ENCODE measurements around the gene TMEM81.

TMEM81 gene, protein sequence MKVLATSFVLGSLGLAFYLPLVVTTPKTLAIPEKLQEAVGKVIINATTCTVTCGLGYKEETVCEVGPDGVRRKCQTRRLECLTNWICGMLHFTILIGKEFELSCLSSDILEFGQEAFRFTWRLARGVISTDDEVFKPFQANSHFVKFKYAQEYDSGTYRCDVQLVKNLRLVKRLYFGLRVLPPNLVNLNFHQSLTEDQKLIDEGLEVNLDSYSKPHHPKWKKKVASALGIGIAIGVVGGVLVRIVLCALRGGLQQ

DNA sequence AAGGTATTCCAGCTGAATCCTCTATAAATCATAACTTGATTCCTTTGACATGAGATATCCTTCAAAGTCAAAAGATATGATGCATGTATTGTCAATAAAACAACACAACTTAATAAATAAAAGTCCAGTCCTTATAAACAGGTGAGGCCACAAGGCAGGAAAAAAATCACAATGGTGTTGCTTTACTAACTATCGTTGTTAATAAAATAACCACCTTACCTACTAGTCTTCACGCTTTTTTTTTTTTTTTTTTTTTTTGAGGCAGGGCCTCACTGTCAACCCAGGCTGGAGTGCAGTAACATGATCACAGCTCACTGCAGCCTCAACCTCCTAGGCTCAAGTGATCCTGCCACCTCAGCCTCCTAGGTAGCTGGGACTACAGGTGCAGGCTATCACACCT is at the start of gene TMEM81:
Gene TMEM81, minus strand, starts transcription at position 101 of the 400 bp plus-strand sequence. CDS start 140 bp downstream, outside the sequence.
- no peak for DNase-seq

DNA sequence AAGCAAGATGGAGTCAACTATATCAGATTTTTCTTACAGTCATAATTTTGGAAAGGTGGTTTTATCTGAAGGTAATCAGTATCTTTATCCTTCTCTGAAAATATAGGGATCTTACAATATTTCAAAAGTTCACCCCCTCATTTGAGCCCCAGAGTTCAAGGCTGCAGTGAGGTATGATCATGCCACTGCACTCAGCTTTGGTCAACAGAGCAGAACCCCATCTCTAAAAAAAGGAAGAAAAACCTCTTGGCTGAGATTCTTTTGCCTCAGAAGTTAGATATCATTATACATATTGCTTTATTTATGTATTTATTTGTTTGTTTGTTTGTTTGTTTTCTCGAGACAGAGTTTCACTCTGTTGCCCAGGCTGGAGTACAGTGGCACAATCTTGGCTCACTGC is 49.0 kb upstream of the TMEM81 start:
- DNase-seq, result no peak

DNA sequence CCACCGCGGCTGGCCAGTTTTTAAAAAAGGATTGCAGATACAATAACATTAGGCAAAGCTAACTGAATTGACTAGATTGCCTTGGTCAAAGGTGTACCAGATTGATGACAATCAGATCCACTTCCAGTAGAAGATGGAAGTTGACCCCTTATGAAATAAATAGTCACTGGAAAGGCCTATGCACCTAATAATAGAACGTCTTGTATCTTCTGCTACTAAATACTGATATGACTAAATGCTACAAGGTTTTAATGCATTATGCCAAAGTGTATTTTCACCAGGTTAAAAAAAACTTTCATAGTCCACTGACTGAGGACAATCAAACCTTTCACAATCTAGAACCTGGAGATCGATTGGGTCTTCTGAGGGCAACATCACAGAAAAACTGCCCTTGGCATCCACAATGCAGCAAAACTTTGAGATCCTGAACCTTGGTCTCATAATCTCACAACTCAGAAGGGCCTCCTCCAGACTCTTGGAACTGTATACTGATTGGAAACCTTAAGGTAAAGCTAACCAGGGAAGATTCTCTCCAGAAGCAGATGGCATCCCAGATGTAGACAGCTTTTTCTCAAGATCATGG is 45.3 kb upstream of the TMEM81 start:
- DNase-seq, result no peak

DNA sequence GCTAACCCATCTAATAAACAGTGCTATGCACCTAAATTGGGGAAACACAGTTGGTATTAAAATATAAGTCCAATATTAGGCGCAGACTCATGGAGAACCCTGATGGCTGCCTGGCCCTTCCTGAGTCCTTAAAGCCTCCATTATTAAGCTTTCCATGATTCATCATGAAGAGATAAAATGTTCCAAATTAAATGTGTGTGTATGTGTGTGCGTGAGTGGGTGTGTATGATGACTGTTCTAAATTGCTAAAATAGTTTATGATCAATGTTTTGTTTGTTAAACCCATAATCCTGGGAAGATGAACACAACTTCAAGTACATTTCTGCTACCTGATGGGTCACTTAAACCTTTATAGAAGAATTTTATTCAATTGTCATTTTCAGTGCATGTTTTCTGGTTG is 43.8 kb upstream of the TMEM81 start:
- DNase-seq, result no peak

DNA sequence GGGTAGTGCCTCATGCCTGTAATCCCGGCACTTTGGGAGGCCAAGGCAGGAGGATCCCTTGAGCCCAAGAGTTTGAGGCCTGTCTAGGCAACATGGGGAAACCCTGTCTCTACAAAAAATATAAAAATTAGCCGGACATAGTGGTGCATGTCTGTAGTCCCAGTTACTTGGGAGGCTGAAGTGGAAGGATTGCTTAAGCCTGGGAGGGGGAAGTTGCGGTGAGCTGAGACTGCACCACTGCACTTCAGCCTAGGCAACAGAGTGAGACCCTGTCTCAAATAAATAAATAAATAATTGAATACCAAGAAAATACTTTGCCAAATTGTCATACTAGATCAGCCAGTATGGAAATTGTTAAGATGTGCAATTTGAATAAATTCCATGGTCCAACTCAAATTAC is 43.4 kb upstream of the TMEM81 start:
- DNase-seq, result no peak

DNA sequence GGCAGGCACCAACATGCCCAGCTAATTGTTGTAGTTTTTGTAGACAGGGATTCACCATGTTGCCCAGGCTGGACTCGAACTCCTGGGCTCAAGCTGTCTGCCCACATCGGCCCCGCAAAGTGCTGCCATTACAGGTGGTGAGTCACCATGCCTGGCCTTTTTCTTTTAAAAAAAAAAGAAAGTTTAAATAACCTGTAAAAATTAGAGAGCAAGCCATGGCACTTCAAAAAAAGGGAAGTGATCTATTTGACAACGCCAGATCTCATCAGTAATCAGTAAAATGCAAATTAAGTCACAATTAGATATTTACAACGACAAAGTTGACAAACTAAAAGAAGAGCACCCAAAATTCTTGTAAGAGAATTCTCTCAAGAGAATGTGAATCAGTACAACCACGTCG is 40.5 kb upstream of the TMEM81 start:
- DNase-seq, result no peak

DNA sequence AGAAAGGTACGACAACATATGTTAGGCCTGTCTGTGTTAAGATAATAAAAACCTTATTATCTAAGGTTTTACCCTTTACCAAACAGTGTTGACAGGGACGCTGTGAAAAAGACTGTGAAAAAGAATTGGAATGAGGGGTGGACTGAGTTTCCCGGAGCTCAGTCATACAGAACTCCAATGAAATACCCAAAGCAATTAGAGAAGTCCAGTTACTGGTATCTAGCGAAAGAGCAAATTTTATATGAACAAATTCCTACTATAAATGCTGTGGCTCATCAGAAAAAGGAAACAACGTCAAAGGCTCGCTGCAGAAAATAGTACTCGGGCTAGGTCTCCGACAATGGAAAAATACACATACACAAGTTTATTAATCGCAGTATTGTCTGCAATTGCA is 38.2 kb upstream of the TMEM81 start:
- DNase-seq, result no peak

DNA sequence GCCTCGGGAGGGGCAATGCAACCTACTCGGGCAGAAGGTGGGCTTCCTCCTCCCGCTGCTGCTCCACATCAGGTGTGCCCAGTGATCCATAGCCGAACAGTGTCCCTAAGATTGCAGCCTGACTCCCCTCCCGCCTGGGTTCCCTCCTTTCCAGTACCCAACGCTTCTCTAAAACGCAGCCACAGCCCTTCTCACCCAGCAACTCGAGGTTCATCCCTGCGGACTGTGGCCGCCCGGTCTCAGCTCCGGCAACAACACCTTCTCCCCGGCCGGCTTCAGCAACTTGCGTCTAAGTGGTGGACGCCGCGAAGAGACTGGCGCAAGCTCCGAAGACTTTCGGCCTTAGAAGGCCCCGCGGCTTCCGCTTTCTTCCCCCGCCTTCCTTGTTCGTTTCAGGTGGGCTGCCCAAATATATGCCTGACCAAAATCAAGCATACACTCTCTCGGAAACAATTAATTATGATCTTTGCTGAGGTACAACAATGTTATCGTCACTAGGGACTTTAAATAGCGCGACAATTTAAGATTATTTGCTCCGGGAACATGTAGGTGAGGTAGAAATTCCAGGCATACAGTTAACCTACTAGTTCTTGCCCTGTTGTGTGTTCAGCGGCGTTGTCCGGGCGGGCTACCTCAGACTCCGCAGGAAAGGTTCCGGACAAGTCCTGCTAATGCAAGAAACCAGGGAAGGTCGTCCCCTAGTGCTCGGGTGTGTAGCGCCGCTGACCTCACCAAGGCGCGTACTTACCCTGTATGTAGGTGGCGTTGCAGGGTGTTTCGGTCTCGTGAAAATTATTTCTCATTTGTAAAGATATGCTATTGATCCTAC is 37.6 kb upstream of the TMEM81 start, which contains the start of gene RBBP5:
Gene RBBP5, minus strand, starts transcription at position 319 of the 829 bp plus-strand sequence. Its CDS starts 105 bp downstream, at position 214.
- peak; percentile 97 for DNase-seq

DNA sequence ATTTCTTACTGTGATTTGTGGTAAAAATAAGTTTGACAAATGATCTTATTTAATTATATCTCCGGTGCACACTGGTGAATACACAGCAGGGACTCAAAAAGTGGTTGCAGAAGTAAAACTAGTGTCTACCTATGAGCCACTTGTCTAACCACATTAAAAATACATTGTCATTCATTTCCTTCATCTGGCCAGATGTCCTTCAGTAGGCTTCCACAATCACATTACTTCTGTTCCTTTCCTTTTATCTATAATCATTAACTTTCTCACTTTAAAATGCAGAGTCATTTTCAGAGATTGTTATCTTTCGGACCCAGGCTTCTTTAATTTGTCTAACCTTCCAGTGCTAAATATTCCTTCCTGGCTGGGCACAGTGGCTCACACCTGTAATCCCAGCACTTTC is 34.5 kb upstream of the TMEM81 start:
- no peak for DNase-seq

DNA sequence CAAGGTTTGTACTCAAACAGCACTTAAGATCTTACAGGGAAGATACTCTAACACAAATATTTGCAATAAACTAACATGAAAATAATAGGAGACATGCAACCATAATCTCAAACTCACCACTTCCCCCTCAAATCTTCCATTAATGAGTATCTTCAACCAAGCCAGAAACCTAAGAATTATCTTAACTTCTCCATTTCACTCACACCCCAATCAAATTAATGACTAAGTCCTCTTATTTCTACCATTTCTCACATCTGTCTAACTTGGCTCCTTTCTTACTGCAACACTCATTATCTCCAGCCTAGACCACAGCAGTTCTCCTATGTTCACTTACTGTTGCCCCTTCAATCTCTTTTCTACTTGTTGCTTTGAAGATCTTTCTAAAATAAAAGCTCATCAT is 27.1 kb upstream of the TMEM81 start:
- no peak for DNase-seq

DNA sequence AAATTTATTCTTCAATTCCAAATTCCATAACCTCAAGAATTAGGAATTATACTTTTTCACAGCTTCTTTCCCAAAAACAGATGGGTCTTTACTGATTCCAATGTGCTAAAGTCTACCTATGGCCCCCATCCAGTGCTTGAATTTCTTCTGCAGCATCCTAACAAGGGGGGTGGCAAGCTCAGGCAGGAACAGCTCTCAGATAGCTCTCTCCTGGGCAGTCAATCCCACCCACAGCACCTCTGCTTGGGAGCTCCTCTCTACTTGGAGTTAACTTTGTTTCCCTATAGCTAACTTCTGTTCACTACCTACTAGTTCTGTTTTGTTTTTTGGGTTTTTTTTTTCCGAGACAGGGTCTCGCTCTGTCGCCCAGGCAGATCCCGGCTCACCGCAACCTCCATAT is 25.5 kb upstream of the TMEM81 start:
- DNase-seq, result no peak

DNA sequence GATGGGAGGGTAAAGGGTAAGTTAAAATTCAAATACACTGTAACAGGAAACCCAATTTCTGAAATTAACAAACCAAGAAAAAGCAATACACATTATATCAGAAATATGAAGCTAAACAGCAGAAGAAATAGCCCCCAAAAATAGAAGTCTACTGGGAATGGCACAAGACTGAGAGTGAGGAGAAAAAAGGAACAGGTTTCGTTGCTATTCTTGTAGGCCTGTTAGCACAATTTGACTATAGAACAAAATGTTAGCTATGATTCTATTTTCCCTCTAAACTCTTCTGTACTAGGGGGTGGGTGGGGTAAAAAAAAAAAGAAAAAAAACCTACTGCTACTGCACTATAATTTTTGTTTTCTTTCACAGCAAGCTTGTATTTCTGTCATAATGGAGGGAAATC is 25.0 kb upstream of the TMEM81 start:
- DNase-seq, result no peak

DNA sequence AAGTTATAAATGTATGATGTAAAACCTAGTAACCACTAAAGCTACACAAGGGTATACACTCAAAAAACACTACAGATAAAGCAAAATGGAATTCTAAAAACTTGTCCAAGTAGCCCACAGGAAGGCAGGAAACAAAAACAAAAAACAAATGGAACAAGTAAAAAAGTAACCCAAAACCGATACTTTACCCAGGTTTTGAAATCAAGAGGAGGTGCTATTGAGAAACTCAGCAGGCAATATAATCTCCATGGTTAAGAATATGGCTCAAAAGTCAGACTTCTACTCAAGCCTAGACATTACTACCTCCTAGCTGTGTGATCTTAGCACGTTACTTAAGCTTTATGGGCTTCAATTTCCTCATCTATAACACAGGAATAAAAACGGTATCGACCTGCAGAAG is 24.2 kb upstream of the TMEM81 start:
- no peak for DNase-seq

DNA sequence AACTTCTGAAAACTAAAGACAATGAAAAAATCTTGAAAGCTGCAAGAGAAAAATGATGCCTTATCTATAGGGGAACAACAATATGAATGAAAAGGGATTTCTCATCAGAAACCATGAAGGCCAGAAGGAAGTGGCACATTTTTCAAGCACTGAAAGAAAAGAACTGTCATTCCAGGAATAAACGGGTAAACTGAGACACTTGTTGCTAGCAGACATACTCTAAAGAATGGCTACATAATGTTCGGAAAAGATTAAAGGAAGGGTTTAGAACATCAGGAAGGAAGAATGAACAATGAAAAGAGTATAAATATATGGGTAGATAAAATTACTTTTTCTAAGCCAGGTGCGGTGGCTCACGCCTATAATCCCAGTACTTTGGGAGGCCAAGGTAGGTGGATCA is 23.1 kb upstream of the TMEM81 start:
- no peak for DNase-seq

DNA sequence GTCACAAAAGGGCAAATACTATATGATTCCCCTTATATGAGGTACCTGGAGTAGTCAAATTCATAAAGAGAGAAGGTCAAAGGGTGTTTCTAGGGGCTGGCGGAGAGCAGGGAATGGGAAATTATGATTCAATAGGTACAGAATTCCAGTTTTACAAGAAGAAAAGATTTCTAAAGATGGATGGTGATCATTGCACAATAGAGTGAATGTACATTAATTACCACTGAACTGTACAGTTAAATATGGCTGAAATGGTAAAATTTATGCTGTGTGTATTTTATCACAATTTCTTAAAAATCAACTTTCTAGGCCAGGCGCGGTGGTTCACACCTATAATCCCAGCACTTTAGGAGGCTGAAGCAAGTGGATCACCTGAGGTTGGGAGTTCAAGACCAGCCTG is 18.1 kb upstream of the TMEM81 start:
- DNase-seq, result no peak

DNA sequence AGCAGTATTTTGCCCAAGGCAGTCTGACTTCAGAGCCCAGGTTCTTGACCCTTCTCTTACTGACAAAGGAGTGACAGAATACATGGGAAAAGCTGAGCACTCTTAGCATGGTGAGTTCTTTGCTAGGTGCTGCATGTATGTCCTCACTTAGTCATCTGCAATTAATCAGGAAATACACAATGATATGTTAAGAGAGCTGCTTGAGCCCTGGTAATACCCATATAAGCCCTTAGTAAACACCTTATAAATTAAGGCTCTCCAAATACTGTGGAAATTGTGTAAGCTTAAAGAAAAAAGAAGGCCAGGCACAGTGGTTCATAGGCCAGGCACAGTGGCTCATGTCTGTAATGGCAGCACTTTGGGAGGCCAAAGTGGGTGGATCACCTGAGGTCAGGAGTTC is 14.0 kb upstream of the TMEM81 start:
- no peak for DNase-seq

DNA sequence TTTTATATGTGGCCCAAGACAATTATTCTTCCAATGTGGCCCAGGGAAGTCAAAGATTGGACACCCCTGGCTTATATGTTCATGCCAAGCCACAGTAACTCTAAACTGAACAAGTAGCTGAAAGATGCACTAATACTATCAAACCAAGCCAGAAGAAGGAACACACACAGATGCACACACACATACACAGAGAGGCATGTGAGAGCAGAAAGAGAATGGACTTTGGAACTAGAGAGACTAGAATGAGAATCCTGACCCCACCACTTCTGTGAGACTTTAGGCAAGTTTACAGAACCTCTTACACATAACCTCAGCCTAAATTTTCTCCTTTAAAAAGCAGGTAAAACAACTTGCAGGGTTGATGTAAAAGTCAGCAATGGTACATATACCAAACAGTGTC is 11.2 kb upstream of the TMEM81 start:
- DNase-seq, result no peak

DNA sequence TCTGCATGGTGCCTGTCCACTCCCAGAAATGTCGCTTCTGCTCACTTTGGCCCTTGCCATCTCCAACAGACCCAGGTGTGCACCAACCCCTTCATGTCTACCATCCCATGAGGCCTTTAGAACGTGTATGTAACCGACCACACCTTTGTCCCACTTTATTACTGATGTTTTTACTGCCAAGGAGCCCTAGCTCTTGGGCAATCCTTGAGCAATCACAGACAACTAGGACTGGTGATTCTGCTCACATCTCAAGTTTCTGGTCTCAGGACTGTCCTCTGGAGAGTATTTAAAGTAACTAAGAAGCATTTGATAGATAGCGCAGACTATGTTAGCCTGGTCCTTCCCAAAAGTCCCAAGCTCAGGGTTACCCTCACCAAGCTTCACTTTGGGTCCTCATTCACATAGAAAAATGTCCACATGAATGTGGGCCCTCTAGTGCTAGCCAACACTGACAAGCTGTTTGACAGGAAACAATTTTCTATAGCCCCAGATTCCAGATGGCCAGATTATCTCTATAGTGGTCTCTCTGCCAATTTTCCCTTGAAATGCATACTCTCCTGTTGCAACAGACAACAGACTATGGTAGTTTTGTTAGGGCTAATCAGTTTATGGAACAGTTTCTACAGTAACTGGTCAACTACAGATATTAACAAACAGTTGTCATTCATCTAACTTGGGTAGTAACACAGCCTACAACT is 6.9 kb upstream of the TMEM81 start:
- no peak for DNase-seq

DNA sequence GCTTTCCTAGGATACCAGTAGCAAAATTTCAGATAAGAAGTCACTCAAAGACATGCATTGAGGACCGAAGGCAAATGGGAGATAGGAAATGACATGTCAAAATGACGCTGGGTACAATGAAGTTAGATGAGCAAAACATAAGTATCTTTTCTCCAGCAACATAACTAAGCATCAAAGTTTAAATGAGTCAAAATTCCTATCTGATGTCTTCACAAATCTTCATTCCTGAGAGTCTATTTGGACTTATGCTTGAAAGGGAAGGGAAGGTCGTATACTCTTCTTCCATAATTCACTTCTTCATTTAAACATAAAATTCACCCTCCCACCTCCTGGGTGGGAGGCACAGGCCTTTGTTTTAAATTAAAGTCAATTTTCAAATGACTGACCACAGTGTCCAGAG is 4.1 kb upstream of the TMEM81 start:
- no peak for DNase-seq

DNA sequence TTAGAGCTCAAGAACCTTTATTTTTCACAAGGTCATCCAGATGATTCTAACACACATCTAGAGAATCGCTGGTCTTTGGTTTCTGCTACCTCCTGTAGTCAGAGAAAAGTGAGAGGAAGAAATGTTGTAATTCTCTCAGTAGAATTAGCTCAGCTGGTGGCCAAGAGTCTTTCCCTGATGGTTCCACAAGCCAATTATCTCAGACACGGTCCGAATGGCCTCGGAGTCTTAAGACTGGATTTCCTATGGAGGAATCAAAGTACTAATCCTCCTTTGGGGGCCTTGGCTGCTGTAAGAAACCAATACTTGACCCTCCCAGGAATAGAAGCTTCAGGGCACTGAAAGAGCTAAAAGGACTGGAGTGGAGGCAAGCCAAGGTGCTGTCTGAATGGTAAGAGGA is 1.8 kb downstream of the TMEM81 start:
- no peak for DNase-seq

DNA sequence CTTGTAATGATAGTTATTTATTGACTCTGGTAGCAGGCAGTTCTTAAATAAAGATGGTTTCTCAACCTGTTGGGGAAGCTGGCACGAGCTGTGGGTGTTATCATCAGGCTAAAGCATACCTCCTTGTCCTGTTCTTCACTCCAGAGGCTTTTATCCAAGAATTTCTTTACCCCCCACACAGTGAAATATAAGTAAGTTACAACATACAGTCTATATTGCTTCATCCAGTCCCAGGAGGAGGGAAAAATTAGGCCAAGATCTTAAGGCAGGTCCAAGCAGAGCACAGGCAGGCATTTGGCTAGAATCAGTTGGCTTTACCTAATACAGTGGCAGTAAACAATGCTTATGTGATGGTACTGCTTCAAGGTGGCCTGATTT is 6.3 kb downstream of the TMEM81 start:
- no peak for DNase-seq

DNA sequence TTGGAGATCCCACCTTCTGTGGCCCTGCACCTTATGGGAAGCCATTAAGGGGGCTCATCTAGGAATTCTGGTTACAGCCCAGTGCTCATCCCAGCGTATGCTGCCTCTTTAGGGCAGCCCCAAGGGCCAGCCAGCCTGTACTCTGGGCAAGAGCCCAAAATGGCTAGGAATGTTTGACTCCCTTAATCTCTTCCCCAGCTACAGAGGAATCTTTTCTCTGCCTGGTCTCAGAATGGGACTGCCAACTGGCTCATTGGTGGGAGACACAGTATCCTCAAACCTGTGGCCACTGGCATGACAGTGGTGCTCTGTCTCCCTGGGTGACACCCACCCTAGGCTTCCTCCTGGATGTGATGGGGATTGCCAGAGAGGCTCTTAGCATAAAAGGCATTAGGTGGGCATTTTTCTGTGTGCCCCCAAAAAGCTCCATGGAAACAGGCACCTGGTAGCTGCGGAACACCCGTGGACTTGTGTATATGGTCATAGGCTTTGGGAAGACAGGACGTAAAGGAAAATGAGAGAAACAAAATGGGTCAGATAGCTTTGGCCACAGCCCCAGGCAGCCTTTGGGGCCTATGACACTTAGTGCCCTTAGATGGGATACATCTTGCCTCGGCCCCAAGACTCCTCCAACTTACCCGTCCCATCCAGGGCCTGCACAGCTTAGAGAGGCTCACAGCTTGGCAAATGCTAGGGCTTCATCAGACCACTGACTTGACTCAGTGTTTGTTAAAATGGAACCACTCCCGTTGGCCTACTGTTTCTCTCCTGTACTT is 6.9 kb downstream of the TMEM81 start:
- DNase-seq, result no peak

DNA sequence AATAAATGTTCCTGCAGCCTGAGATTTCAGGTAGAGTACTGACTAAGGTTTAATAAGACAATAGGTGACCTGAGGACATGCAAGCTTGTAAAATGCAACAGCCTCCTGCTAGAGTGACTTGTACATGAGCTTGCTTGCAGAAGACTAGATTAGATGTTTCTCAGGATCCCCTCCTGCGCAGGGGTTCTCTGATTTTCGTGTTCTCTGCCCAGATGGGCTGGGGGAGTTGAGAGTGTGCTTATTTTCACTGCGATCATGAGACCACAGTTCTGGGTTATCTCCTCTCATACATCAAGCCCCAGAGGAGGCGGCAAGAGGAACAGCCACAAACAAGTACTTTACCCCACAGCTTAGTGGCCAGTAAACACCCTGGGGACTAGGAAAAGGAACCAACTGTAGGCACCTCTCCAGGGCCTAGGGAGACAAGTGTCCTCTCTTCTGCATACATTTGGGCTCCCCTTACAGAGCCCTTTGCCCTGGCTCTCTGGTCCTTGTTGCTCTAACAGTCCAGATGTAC is 8.0 kb downstream of the TMEM81 start:
- no peak for DNase-seq
